ENCODE measurements around the gene A3GALT2.

DNA sequence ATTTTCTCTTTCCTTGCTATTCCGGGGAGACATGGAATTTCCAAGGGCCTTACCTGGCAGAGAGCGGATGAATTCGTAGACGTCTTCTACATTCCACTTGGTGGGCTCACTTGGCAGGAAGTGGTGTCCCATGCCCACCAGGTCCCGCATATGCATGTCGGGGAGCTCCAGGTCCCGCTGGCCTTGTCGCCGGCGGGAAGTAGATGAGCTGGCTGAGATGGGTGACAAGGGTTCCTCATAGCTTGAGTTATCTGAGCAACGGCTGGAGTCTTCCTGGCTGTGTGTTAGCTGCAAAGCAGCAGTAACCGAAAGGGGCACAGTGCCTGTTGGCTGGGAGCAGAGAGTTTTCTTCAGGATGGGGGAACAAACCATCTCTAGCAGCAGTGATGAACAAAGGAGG lies 7.9 kb upstream of the A3GALT2 start:
- TF ChIP-seq, protein P1, sequence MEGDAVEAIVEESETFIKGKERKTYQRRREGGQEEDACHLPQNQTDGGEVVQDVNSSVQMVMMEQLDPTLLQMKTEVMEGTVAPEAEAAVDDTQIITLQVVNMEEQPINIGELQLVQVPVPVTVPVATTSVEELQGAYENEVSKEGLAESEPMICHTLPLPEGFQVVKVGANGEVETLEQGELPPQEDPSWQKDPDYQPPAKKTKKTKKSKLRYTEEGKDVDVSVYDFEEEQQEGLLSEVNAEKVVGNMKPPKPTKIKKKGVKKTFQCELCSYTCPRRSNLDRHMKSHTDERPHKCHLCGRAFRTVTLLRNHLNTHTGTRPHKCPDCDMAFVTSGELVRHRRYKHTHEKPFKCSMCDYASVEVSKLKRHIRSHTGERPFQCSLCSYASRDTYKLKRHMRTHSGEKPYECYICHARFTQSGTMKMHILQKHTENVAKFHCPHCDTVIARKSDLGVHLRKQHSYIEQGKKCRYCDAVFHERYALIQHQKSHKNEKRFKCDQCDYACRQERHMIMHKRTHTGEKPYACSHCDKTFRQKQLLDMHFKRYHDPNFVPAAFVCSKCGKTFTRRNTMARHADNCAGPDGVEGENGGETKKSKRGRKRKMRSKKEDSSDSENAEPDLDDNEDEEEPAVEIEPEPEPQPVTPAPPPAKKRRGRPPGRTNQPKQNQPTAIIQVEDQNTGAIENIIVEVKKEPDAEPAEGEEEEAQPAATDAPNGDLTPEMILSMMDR (conservative IDR thresholded peaks at IDR 0.05 in 1 of 2, IDR thresholded peaks at IDR 0.05 in 1 of 2; ENCODE audit: extremely low read depth in 1 of 2, insufficient read depth in 1 of 2, low read depth in 1 of 2, low read length in 2 of 2), result no peak
- no peak for TF ChIP-seq EZH2 (IDR thresholded peaks at IDR 0.05; ENCODE audit: borderline replicate concordance, low read length)
